NOMO-1 (cell line): ENCODE results near the gene CHMP4A.

Experiments used
- DNase-seq, 2 experiments: peaks; one replicate each; lab custom pipeline; 2025; ENCODE audit not compliant: unreplicated experiment in 2 of 2; lab: John Stamatoyannopoulos, UW

Gene CHMP4A

DNA sequence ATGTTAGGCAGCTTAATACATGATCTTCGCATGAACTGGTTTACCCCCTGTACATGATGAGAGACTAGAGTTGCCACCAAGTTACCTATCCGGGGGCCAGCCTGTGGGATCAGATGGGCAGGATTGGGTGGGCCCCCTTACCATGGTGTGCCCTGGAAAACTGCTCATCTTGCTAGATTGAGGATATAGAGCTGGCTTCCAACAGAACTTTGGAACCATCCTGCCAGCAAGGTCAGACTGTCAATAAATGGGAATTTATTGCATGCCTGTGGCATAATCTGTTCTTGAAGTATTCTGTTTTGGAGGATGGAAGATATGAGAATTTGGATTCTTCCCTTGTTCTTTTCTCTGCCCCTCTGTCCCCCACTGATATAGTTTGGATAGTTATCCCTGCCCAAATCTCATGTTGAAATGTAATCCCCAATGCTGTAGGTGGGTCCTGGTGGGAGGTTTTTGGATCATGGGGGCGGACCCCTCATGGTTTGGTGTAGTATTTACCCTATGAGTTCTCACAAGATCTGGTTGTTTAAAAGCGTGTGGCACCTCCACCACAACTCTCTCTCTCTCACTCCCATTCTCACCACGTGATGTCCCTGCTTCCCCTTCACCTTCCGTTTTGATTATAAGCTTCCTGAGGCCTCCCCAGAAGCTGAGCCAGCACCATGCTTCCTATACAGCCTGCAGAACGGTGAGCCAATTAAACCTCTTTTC lies 14.3 kb downstream of the CHMP4A start:
- no peak for DNase-seq

DNA sequence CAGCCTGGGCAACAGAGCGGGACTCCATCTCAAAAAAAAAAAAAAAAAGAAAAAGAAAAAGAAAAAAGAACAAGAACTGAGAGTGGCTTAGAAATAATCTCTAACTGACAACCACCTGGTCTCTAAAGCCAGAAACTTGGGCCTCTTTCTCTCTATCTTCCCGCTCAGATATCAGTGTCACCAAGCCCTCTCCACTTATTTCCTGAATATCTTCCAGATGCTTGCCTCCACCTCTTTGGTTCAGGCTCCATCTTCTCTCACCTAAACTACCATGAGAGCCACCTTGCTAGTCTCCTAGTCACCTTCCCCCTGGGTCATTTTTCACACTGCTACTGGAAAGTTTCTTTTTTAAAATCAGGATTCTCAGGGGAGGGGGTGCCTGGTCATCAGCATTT lies 16.2 kb downstream of the CHMP4A start:
- DNase-seq, result no peak

DNA sequence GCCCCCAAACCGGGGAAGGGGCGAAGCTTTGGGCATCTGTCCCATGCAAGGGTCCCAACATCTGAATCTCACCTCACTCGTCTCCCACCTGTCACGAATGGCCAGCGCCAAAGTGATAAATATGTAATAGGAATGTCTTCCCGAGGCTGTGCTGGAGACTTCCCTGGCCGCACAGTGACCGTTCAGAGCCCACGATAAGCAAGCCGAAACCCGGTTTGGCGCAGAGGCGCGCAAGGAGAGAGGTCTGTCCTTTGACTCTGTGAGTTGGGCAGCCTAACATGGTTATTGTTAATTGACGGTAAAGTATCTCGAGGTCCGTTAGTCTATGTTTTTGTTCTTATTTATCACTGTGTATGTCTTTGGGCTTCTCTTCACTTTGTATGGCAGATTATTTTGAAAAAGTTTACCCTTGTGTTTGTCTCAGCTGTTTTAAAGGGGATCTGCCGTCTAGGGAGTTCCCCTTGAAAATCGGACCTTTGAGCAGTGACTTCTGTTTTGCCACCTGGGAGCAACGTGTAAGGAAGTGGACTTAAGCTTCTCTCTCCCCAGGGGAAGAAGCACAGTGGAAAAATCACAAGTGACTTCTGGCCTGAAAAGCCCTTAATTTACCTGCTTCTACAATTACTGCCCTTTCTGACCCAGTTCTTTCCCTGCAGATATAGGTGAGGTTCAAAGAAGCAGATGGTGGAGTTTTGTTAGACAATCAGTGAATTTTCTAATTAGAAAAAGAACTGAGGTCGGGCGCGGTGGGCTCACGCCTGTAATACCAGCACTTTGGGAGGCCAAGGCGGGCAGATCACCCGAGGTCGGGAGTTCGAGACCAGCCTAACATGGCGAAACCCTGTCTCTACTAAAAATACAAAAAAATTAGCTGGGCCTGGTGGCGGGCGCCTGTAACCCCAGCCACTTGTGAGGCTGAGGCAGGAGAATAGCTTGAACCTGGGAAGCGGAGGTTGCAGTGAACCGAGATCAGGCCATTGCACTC lies 16.9 kb downstream of the CHMP4A start:
- peak; percentile 28 for DNase-seq

DNA sequence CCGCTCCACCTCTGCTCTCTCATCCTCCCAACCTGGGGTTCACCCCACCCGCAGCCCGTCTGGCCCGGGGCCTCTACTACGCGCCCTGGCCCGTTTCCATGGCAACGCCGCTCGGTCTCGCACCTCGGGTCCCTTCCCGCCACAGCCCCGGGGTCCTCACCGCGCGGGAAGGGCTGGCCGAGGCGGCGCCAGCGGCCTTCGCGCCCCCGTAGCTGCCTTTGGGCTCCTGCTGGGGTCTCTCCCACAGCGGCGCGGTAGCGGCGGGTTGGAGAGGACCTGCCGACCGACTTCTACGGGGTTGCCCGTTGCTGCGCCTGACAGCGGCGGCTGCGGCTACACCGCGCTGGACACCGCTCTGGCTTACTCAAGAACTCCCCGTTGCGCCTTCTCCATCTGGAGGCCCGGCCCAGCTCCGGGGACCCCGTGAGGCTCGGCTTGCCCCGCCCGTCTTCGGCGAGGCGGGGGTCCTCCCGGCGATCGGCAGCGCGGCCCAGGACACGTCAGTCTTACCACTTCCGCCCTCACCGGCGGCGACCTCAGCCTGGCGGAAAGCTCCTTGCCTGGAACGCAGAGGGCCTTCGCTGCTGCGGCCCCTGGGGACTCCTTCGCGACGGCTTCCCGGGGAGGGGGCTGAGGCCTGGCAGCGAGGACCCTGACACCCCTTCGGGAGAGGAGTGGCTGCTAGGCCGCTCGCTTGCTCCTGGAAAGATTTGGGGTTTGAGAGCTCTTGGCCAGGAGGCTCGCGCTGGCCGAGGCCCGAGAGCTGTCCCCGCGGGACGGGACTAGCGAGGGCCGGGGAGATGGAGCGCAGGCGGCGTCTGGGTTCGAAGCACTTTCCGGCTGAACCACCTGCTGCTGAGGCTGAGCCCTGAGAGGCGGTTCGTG lies 17.9 kb downstream of the CHMP4A start, which contains the start of gene TM9SF1:
Gene TM9SF1, minus strand, starts transcription at position 256 of the 885 bp plus-strand sequence. CDS start 422 bp downstream, outside the sequence.
- peak; percentile 78 to 80 for DNase-seq

- no peak for DNase-seq
These were observed 18.5 kb downstream of the CHMP4A start for GRCh38 chr14:24194873-24195185.

DNA sequence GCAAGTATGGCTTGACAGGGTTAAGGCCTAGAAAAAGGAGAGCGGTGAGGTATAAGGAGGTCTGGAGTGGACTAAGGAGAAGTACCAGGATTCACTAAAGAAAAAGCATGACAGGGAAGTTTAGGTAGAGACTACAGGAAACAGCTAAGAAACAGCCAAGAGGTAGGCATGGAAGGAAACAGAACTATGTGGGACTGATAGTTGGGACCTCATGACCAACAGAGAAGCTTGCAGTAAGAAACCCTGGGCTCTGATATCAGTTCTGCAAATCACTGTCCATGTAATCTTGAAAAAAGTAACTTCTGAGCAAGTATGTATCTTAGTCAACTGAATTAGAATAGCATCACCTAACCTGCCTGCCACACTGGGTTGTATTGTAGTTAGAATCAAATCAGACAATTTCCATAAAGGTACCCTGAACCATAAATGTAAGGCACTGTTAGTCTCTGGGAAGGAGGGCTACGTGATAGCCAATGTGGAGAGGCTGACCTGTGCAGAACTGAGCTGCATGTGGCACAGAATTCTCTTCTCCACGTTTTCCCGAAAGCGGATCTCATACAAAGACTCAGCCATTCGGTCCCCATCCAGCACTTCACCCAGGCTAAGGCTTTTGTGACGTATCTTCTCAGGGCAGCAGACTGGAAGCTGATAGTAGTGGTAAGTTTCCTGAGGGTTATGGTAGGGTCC lies 19.0 kb downstream of the CHMP4A start:
- DNase-seq, result no peak

GRCh38 chr14:24192933-24193332 lies 20.4 kb downstream of the CHMP4A start:
- no peak for DNase-seq

GRCh38 chr14:24190416-24190815 lies 22.9 kb downstream of the CHMP4A start:
- no peak for DNase-seq

DNA sequence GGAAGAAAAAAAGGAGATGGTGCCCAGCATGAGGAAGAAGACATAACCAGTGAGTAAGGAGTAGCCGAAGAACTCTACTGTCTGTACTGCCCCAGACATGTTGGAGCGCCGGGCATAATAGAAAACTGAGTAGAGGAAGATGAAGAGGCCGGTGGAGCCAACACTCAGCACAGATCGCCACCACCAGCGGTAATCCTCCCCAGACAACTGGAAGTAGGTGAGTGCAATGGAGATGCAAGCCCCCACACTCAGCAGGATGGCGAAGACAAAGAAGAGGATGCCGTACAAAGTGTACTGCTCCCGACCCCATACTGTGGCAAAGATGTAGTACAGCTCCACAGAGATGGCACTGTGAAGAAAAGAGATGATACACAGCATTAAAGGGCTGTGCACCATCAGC lies 23.8 kb downstream of the CHMP4A start:
- no peak for DNase-seq

- no peak for DNase-seq
These were observed 24.3 kb downstream of the CHMP4A start for GRCh38 chr14:24189059-24189375.

GRCh38 chr14:24188251-24189058 lies 24.8 kb downstream of the CHMP4A start, which contains the start of gene IPO4:
Gene IPO4, minus strand, starts transcription at chr14:24188816. Its CDS starts 29 bp downstream, at chr14:24188787.
- DNase-seq, result peak; percentile 94 to 95

GRCh38 chr14:24187539-24187915 lies 25.8 kb downstream of the CHMP4A start:
- DNase-seq, result no peak

DNA sequence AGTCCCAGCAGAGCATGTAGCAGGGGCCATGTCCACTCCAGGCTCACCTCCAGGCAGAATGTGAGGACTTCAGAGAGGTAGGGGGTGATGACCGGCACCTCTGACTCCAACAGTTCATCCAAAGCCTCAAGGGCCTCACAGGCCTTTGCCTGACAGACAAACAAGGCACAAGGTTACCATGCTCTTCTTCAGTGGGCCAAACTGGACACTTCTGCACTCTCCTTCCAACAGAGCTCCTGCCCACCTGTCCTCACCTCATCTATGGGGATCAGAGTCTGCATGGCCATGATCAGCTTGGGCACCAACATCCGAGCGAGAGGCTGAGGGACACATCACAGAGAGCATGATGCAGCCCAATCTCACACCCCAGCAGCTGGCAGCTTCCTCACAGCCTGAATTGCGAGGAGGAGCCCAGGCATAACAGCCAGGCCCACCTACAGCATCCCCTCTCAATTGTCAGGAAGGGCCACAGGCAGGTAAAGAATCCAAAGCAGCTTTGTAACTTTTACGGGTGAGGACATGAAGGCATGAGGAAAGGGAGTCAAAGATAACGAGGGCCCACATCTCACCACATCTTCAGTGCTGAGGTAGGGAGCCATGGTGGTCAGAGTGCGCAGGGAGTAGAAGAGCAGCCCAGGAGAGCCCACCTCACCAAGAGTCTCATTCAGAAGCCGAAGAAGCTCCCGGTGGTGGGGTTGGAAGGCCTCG lies 26.3 kb downstream of the CHMP4A start:
- no peak for DNase-seq

DNA sequence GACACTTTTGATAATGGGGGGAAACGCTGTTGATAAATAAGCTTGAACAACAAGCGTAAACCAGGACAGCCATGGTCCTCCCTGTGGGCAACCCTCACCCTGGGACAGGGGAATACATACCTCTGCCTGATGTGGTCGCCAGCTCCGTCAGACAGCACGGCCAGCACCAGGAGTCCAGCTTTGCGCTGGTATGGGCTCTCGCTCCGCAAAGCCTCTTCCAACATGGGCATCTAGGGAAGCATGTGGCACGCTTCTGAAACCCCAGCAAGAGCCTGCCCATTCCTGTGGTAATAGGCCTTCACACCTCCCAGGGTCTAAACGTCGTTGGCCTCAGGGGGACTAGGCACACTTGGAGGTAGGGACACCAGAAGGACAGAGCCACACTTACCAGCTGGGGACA lies 27.5 kb downstream of the CHMP4A start:
- no peak for DNase-seq

DNA sequence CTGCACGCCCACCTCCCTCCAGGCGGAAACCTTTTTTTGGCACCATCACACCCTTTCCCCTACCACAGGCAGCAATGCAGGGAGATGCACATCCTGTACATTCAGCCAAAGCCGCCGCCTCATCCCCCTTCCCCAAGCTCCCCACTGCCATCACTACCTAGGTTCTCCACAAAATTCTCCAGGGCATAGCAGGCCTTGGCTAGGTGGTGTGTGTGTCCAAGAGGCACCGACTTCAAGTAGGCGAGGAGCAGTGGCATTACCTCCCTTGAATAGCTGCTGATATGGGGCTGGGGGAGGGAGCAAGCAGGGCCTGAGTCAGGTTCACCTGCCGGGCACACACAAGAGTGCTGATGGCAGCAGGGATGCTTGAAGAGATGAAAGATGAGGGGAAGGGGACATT lies 28.3 kb downstream of the CHMP4A start:
- no peak for DNase-seq

- no peak for DNase-seq
These were observed 29.0 kb downstream of the CHMP4A start for GRCh38 chr14:24184104-24184970.

DNA sequence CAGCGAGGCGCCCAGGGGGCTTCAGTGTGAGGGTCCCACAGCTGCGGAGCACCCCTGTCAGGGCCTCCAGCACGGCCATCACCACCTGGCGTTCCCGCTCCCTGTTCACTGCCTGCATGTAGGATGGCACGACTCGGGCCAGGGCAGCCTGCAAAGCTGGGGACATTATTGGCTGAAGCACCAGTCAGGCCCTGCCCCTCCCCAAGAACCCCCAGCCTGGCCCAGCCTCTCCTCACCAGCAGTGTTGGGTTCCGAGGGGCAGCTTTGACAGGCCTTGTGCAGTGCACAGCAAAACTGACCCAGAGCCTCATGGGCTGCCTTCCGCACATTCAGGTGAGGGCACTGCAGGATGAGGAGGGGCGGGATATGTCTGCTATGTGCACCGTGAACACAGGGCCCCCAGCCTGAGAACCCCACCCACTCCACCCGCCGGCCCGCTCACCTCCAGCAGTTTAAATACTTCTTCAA lies 30.2 kb downstream of the CHMP4A start:
- no peak for DNase-seq
